GM12878 (cell line): ENCODE data around the gene ADGRL2. TPM values are rescaled to one million over a fixed set of nuclear protein-coding genes. Genes with fewer than 3 reads are reported as not detected.

ENCODE experiments used
- ATAC-seq: fragments of 200-7000 bp; cut with Tn5 transposase; 3 replicates; pipeline ENCODE4 v1.9.1; 2020; ENCODE audit warnings: mild to moderate bottlenecking, moderate library complexity
- BruUV-seq: library from RNA; stranded (reverse); fragments of 400-500 nt; replicated peaks from 2 replicates; lab custom pipeline; 2021; lab: Mats Ljungman, UMichigan
- CTCF ChIA-PET: fragments of 300-600 bp; sonication (Branson Sonifier 250); formaldehyde crosslinking; extraction: SDS; loops from one replicate; lab custom pipeline; 2021; ENCODE audit warnings: inconsistent platforms; lab: Yijun Ruan, JAX
- POLR2A ChIA-PET: fragments of 350-600 bp; formaldehyde crosslinking; extraction: SDS; loops from one replicate; lab custom pipeline; 2021; ENCODE audit warnings: inconsistent platforms; lab: Charles Lee
- RAD21 ChIA-PET: fragments of 300-600 bp; sonication (Branson Sonifier 250); formaldehyde crosslinking; loops from one replicate; lab custom pipeline; 2023; ENCODE audit warnings: antibody characterized with exemption; ENCODE audit not compliant: unreplicated experiment; lab: Charles Lee
- SMC1A ChIA-PET: fragments of 300-600 bp; sonication (Branson Sonifier 250); formaldehyde crosslinking; loops from one replicate; lab custom pipeline; 2023; ENCODE audit not compliant: unreplicated experiment, uncharacterized antibody; lab: Charles Lee
- DNase-seq: peaks from one replicate; pipeline ENCODE4 v3.0.0-alpha.2; 2011; ENCODE audit warnings: low read depth, low spot score
- FAIRE-seq: peaks from 3 replicates; lab custom pipeline; 2011; peaks lifted over from hg19 to GRCh38; lab: Jason Lieb, UNC
- H2AFZ ChIP-seq: 2 replicates; pipeline ENCODE4 v1.6.0; 2011; ENCODE audit warnings: low read depth, low read length, control low read depth; ENCODE audit not compliant: control insufficient read depth
- H3K27ac ChIP-seq: 2 replicates; pipeline ENCODE4 v1.5.1; 2011; ENCODE audit warnings: control low read depth; ENCODE audit not compliant: control insufficient read depth, insufficient read depth
- H3K27me3 ChIP-seq, 2 experiments: replicated peaks in 1 of 2; 2 replicates each; pipeline versions ENCODE4 v1.6.0 to v1.6.1; 2011; ENCODE audit warnings: low read length in 1 of 2; ENCODE audit not compliant: control insufficient read depth in 2 of 2, insufficient read depth in 2 of 2
- H3K36me3 ChIP-seq, 2 experiments: 2 replicates each; pipeline ENCODE4 v1.5.1; 2011; ENCODE audit warnings: low read length in 1 of 2; ENCODE audit not compliant: control insufficient read depth in 2 of 2, insufficient read depth in 2 of 2
- H3K4me1 ChIP-seq: 2 replicates; pipeline ENCODE4 v1.6.1; 2011; ENCODE audit warnings: mild to moderate bottlenecking, low read length, moderate library complexity, mixed read lengths; ENCODE audit not compliant: control insufficient read depth, insufficient read depth
- H3K4me2 ChIP-seq: 2 replicates; pipeline ENCODE4 v1.6.0; 2011; ENCODE audit warnings: control low read depth; ENCODE audit not compliant: control insufficient read depth, insufficient read depth
- H3K4me3 ChIP-seq: fragments of 200-600 bp; sonication (generic); 2 replicates; pipeline ENCODE4 v1.5.1; 2016
- H3K79me2 ChIP-seq: 2 replicates; pipeline ENCODE4 v1.6.0; 2011; ENCODE audit warnings: low read length; ENCODE audit not compliant: control insufficient read depth, insufficient read depth
- H3K9ac ChIP-seq: 2 replicates; pipeline ENCODE4 v1.8.0; 2011; ENCODE audit warnings: low read length, control low read depth, mixed read lengths; ENCODE audit not compliant: control insufficient read depth, insufficient read depth
- H3K9me3 ChIP-seq: replicated peaks from 3 replicates; pipeline ENCODE4 v1.5.1; 2011; ENCODE audit warnings: mild to moderate bottlenecking, low read length; ENCODE audit not compliant: control insufficient read depth, insufficient read depth
- H4K20me1 ChIP-seq: 2 replicates; pipeline ENCODE4 v1.6.0; 2011; ENCODE audit not compliant: control insufficient read depth, insufficient read depth
- E2F4 ChIP-seq: IDR thresholded peaks from 2 replicates; pipeline ENCODE4 v1.6.1; 2012; ENCODE audit warnings: low read depth, low read length, improper control_type of control experiment
- GATAD2B ChIP-seq: fragments of 450-650 bp; conservative IDR thresholded peaks from 2 replicates; pipeline ENCODE4 v1.6.1; 2017; ENCODE audit warnings: low read depth, mild to moderate bottlenecking, moderate library complexity
- IKZF1 ChIP-seq: fragments of 450-650 bp; conservative IDR thresholded peaks from 2 replicates; pipeline ENCODE4 v1.6.1; 2017; ENCODE audit warnings: antibody characterized with exemption, mild to moderate bottlenecking
- JUNB ChIP-seq: IDR thresholded peaks from 2 replicates; pipeline ENCODE4 v1.6.1; 2016; ENCODE audit warnings: antibody characterized with exemption, mild to moderate bottlenecking
- RBBP5 ChIP-seq: fragments of 200-600 bp; sonication (generic); conservative IDR thresholded peaks from 2 replicates; pipeline ENCODE4 v1.6.1; 2016
- SIN3A ChIP-seq: IDR thresholded peaks from 2 replicates; pipeline ENCODE4 v1.6.1; 2012; ENCODE audit warnings: low read depth, low read length, improper control_type of control experiment
- SUZ12 ChIP-seq: fragments of 200-600 bp; sonication (generic); IDR thresholded peaks from one replicate; pipeline ENCODE4 v1.6.1; 2018; ENCODE audit warnings: antibody characterized with exemption, mild to moderate bottlenecking; ENCODE audit not compliant: unreplicated experiment
- TCF12 ChIP-seq: IDR thresholded peaks from 2 replicates; pipeline ENCODE4 v1.6.1; 2011; ENCODE audit warnings: low read depth, mild to moderate bottlenecking, low read length
- TCF3 ChIP-seq: IDR thresholded peaks from 2 replicates; pipeline ENCODE4 v1.6.1; 2012; ENCODE audit warnings: low read depth, mild to moderate bottlenecking, low read length, borderline replicate concordance; ENCODE audit not compliant: insufficient read depth
- ZNF207 ChIP-seq: fragments of 450-650 bp; IDR thresholded peaks from 2 replicates; pipeline ENCODE4 v1.6.1; 2014; ENCODE audit warnings: antibody characterized with exemption, mild to moderate bottlenecking, borderline replicate concordance
- ZNF24 ChIP-seq: fragments of 450-650 bp; IDR thresholded peaks from 2 replicates; pipeline ENCODE4 v1.6.1; 2017; ENCODE audit warnings: antibody characterized with exemption, mild to moderate bottlenecking
- WGBS: methylation state at CpG from one replicate; pipeline ENCODE4 v1.1.6; 2016; ENCODE audit warnings: low lambda C conversion rate; ENCODE audit not compliant: insufficient replicate concordance, insufficient coverage; ENCODE audit errors: missing lambda C conversion rate; 5-methylcytosine and 5-hydroxymethylcytosine counted together
- in situ Hi-C: fragments of 300-500 bp; cut with MboI; formaldehyde crosslinking; loops from 9 replicates; pipeline ENCODE4 v1.14.3; 2018; ENCODE audit warnings: mixed read lengths
- intact Hi-C: fragments of 100-400 bp; cut with micrococcal nuclease; formaldehyde crosslinking; loops from one replicate; pipeline ENCODE4 v1.14.2; 2022; ENCODE audit not compliant: unreplicated experiment
- polyA plus RNA-seq, 11 experiments: library from polyadenylated mRNA; depleted of rRNA in 4 of 11; unstranded in 6 of 11; stranded (reverse) in 5 of 11; fragments of >200 nt; fragmentation: Nextera tagmentation in 4 of 11; fragmentation: Illumina TruSeq in 1 of 11; extraction: Ambion mirVana in 4 of 11; extraction: Trizol in 1 of 11; gene quantifications; 1 replicate in 1 of 11; 2 replicates in 10 of 11; pipeline versions ENCODE4 v1.2.1 to v1.2.3, GENCODE V29; 2011 to 2016; ENCODE audit warnings: inconsistent platforms in 2 of 11, missing spikeins in 2 of 11, low read depth in 1 of 11
- total RNA-seq, 4 experiments: library from RNA; depleted of rRNA in 3 of 4; stranded (reverse); fragments of >200 nt in 3 of 4; fragmentation: Illumina TruSeq in 1 of 4; extraction: Trizol in 1 of 4; gene quantifications; 2 replicates each; pipeline versions ENCODE4 v1.2.1 to v1.2.3, GENCODE V29; 2013 to 2021

Gene ADGRL2
- total and polyA plus RNA-seq, 10 of the 15 experiments (the other 5 are each of a cell fraction or from before 2014, with no cell fraction given), result 0.03 to 13.6 (median 0.21) TPM

GRCh38 chr1:81809808-81810207 is 9.1 kb downstream of the ADGRL2 start:
- Histone ChIP-seq H3K9ac (no peak overlapping the region), H3K4me2 (no peak overlapping the region), H3K36me3 (no peaks in the 10 kb centered on the region), H3K4me1 (no peaks in the 10 kb centered on the region), H3K27ac (no peak overlapping the region), H3K79me2 (no peaks in the 10 kb centered on the region), H2AFZ (no peak overlapping the region), H3K9me3 (no peaks in the 10 kb centered on the region), H3K27me3 (no peaks in the 10 kb centered on the region), H4K20me1 (no peaks in the 10 kb centered on the region), H3K4me3 (no peak overlapping the region)
- ATAC-seq, result peak; percentile 33
- in situ Hi-C loops, result no loop called here
- FAIRE-seq, result no peak
- POLR2A ChIA-PET, result no interaction called here
- WGBS, result 80% methylated on average over 1 of the region's 1 CpG
- CTCF ChIA-PET, result no interaction called here
- RAD21 ChIA-PET, result no interaction called here
- intact Hi-C loops, result loop anchor here (10.0 kb wide), 1 partner anchor 395 kb away; no protein-coding TSS in a partner anchor
- SMC1A ChIA-PET, result interaction anchor here (1.5 kb wide), 1 partner anchor 260 kb away, joined by 4 read pairs; no protein-coding TSS in a partner anchor
- no peak for DNase-seq
- no peak for TF ChIP-seq TCF12
- no peak for TF ChIP-seq RBBP5
- no peak for TF ChIP-seq GATAD2B
- TF ChIP-seq SUZ12, result no peak
- no peak for TF ChIP-seq SIN3A
- no peak for TF ChIP-seq ZNF207
- no peak for TF ChIP-seq E2F4
- no peak for TF ChIP-seq IKZF1
- no peak for TF ChIP-seq JUNB
- no peak for TF ChIP-seq ZNF24
- TF ChIP-seq TCF3, result no peak
- BruUV-seq, result no TSS peak
